Measurements from ENCODE around the gene TMEM271. TPM values are rescaled to one million over a fixed set of nuclear protein-coding genes. Genes with fewer than 3 reads are reported as not detected.
"Not testable (repeated sequence)": the region's sequence is repeated elsewhere in the genome, so short reads cannot be mapped to it uniquely, and the experiment has no call there.

Gene TMEM271
- total RNA-seq, 1 donor from 2014 or later, result not detected

GRCh38 chr4:555566-556275 lies 20.4 kb downstream of the TMEM271 start:
- H3K27ac ChIP-seq, result no peak overlapping the region
- intact Hi-C loops (cut with DNase I), result no loop called here
- no peaks in the 10 kb centered on the region for H3K4me1 ChIP-seq
- no peaks in the 10 kb centered on the region for H3K9me3 ChIP-seq
- H3K36me3 ChIP-seq, result no peaks in the 10 kb centered on the region
- no peak overlapping the region for H3K4me3 ChIP-seq
- peak; percentile 49 for DNase-seq
- no peaks in the 10 kb centered on the region for H3K27me3 ChIP-seq
- TF ChIP-seq CTCF (IDR thresholded peaks at IDR 0.05), result no peak
- ATAC-seq, result no peak

GRCh38 chr4:554793-555320 lies 21.2 kb downstream of the TMEM271 start:
- intact Hi-C loops (cut with DNase I); H3K27ac ChIP-seq; DNase-seq; H3K27me3 ChIP-seq; H3K4me1 ChIP-seq; H3K4me3 ChIP-seq; H3K36me3 ChIP-seq; ATAC-seq; H3K9me3 ChIP-seq: not testable (repeated sequence)

- no peak overlapping the region for H3K4me3 ChIP-seq
- no peak for DNase-seq
- no peak overlapping the region for H3K27ac ChIP-seq
- H3K4me1 ChIP-seq, result no peaks in the 10 kb centered on the region
- H3K36me3 ChIP-seq, result no peaks in the 10 kb centered on the region
- intact Hi-C loops (cut with DNase I), result no loop called here
- TF ChIP-seq CTCF (IDR thresholded peaks at IDR 0.05), result no peak
- no peak for ATAC-seq
- peaks cover 5% of the 10 kb centered on the region for H3K27me3 ChIP-seq
- no peaks in the 10 kb centered on the region for H3K9me3 ChIP-seq
Observed at GRCh38 chr4:552019-552418, 24.1 kb downstream of the TMEM271 start.

- H3K27ac ChIP-seq; H3K27me3 ChIP-seq; DNase-seq; H3K4me1 ChIP-seq; H3K9me3 ChIP-seq; ATAC-seq; H3K4me3 ChIP-seq; H3K36me3 ChIP-seq; intact Hi-C loops (cut with DNase I): not testable (repeated sequence)
Observed at GRCh38 chr4:550268-550667, 25.8 kb downstream of the TMEM271 start.

- no peak overlapping the region for H3K27ac ChIP-seq
- intact Hi-C loops (cut with DNase I), result no loop called here
- H3K4me3 ChIP-seq, result no peak overlapping the region
- DNase-seq (no peak), ATAC-seq (no peak)
- H3K27me3 ChIP-seq, result peaks cover 5% of the 10 kb centered on the region
- no peak for TF ChIP-seq CTCF (IDR thresholded peaks at IDR 0.05)
- no peaks in the 10 kb centered on the region for H3K36me3 ChIP-seq
- H3K4me1 ChIP-seq, result no peaks in the 10 kb centered on the region
- H3K9me3 ChIP-seq, result no peaks in the 10 kb centered on the region
Observed at GRCh38 chr4:548976-549375, 27.1 kb downstream of the TMEM271 start.

- H3K27ac ChIP-seq, result no peak overlapping the region
- H3K9me3 ChIP-seq, result no peaks in the 10 kb centered on the region
- no peaks in the 10 kb centered on the region for H3K36me3 ChIP-seq
- DNase-seq (no peak), ATAC-seq (no peak)
- peaks cover 5% of the 10 kb centered on the region for H3K27me3 ChIP-seq
- no peak for TF ChIP-seq CTCF (IDR thresholded peaks at IDR 0.05)
- H3K4me3 ChIP-seq, result no peak overlapping the region
- H3K4me1 ChIP-seq, result no peaks in the 10 kb centered on the region
- intact Hi-C loops (cut with DNase I), result no loop called here
Observed at GRCh38 chr4:545612-546011, 30.5 kb downstream of the TMEM271 start.

Data from upper lobe of right lung (tissue), 1 donor.